HG02571 (cell line): ENCODE data around the gene TRIOBP.

Experiments used
- ATAC-seq: cut with Tn5 transposase; IDR thresholded peaks from one replicate; pipeline ENCODE4 v1.9.1; 2021; ENCODE audit warnings: mild to moderate bottlenecking, moderate library complexity; ENCODE audit not compliant: unreplicated experiment

Gene TRIOBP

GRCh38 chr22:37664249-37665101, 32.4 kb upstream of the TRIOBP start:
- no peak for ATAC-seq

GRCh38 chr22:37665487-37665886, 31.4 kb upstream of the TRIOBP start:
- ATAC-seq, result no peak

- no peak for ATAC-seq
Measured at GRCh38 chr22:37669586-37669985, 27.3 kb upstream of the TRIOBP start.

DNA sequence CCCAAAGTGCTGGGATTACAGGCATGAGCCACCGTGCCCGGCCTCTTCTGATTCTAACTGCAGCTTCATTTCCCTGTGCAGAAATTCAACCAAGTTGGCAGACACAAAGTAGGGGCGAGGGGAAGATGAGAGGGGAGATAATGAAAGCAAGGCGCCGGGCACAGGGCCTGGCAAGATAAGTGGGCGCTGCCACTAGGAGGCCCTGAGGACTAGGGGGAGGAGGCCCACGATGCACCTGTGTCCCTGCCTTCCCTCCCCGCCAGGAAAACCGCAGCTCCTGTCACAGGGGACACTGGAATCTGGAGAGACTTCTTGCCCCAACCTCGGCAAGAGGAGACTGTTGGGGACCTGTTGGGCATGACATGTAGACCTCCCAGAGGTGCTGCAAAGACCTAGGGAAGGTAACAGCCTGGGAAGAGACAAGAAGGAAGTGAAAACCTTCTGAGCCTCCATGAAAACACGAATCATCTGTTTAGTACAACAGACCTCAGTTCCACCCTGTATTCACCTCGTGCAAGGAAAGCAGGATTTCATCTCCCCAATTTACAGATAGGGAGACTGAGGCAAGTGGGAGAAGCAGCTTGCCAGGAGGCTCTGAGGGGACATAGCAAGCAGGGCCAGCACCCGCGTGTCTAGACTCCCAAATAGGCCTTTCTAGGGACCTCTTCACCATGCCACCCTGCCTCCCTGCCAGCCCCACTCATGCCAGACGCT, 24.5 kb upstream of the TRIOBP start:
- ATAC-seq, result no peak

- ATAC-seq, result no peak
Measured at GRCh38 chr22:37672920-37673455, 23.9 kb upstream of the TRIOBP start.

- no peak for ATAC-seq
Measured at GRCh38 chr22:37674248-37674647, 22.6 kb upstream of the TRIOBP start.

- ATAC-seq, result peak; percentile 53
Measured at GRCh38 chr22:37674951-37675929, 21.6 kb upstream of the TRIOBP start, which contains the start of gene LGALS1. Gene LGALS1 (plus strand): TSS chr22:37675636. CDS start chr22:37675703, 67 bp downstream.

- ATAC-seq, result no peak
Measured at GRCh38 chr22:37675930-37676735, 20.7 kb upstream of the TRIOBP start.

DNA sequence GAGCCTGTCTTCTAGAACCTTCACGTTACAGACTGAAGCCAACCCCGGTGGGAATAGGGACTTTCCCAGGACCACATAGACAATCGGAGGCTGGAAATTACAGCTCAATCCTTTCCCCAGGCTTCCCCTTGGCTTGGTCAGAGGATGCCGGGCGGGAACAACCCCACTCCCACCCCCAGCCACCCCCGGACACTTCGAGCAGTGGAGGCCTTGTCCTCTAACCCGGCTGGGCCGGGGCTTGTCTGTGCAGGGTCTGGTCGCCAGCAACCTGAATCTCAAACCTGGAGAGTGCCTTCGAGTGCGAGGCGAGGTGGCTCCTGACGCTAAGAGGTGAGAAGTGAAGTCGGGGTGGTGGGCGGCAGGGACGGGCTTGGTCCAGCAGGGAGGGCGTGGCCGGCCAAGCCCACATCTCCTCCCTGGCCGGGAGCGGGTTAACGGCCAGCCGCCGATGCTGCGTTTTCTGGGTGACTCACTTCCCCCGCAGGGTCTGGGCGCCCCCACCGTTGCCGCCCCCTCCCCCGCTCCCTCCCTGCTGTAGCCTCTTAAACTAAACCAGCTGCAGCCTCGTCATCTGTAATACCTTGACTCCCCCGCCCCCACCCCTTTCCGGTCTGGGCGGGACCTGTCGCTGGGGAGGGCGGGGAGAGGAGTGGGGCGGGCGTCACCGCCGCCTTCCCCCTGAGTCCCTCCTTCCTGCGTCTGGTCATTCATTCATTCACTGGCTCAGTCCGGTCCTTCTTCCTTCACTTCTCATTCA, 19.9 kb upstream of the TRIOBP start:
- peak; percentile 39 for ATAC-seq

GRCh38 chr22:37677493-37677974, 19.3 kb upstream of the TRIOBP start:
- ATAC-seq, result peak; percentile 2

DNA sequence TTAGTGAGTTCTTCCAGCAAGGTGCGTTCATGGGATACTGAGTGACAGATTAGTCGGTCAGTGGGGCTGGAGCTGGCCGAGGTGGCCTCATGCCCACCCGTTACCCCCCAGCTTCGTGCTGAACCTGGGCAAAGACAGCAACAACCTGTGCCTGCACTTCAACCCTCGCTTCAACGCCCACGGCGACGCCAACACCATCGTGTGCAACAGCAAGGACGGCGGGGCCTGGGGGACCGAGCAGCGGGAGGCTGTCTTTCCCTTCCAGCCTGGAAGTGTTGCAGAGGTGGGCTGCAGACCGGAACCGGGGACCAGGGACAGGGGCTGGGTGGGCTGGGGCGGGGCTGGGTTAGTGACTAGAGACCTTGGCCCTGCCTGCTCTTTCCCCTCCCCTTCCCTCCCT, 18.5 kb upstream of the TRIOBP start:
- no peak for ATAC-seq

DNA sequence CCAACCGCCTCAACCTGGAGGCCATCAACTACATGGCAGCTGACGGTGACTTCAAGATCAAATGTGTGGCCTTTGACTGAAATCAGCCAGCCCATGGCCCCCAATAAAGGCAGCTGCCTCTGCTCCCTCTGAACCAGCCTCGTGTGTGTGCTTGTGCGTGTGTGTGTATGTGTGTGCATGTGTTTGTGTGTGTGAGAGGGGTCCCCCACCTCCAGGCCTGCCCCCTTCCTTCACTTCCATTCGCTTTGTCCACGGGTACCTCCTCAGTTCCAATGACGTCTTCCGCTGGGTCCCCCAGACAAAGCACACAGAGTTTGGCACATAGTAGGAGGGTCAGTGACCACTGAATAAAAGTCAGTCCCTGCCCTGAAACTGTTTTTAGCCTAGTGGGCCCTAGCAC, 17.2 kb upstream of the TRIOBP start:
- ATAC-seq, result no peak

DNA sequence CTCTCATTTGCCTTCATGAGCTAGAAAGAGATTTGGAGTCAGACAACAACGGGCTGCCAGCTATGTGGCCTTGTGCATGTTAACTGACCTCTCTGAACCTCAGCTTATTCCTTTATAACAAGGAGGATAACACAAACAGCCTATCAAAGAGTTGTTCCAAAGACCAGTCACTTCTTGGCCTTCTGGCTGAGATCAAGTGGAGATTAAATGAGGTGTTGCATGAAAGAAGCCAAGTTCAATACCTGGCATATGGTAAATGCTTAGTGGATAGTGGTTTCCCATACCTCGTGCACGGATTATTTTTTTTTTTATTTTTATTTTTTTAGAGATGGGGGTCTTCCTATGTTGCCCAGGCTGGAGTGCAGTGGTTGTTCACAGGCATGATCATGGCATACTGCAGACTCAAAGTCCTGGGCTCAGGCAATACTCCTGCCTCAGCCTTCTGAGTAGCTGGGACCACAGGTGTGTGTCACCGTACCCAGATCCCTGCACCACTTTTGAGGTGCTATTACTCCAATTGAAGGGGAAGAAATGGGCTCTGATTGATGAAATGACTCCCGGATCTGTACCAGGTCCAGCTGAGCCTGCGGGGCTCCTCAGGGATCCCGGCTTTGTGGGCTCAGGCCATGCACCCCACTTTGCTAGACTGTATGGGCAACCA, 16.5 kb upstream of the TRIOBP start:
- ATAC-seq, result no peak

GRCh38 chr22:37681001-37681424, 15.8 kb upstream of the TRIOBP start:
- ATAC-seq, result no peak

- no peak for ATAC-seq
Measured at GRCh38 chr22:37681556-37682049, 15.2 kb upstream of the TRIOBP start.

GRCh38 chr22:37684803-37685615, 11.8 kb upstream of the TRIOBP start:
- no peak for ATAC-seq
